ENCODE measurements around the gene GPC6.
"Not testable (repeated sequence)": the region's sequence is repeated elsewhere in the genome, so short reads cannot be mapped to it uniquely, and the experiment has no call there.

GPC6 gene

GRCh38 chr13:93454676-93455235 lies 228.1 kb downstream of the GPC6 start:
- CTCF ChIA-PET: interaction anchor here (0.6 kb wide), 1 partner anchor 22 kb away, joined by 4 read pairs; no protein-coding TSS in a partner anchor
- H3K9me3 ChIP-seq (ENCODE audit: control insufficient read depth, insufficient read depth, low read depth, low read length); H3K4me1 ChIP-seq (ENCODE audit: control insufficient read depth, insufficient read depth, low read length); H3K27ac ChIP-seq (ENCODE audit: extremely low read depth, low read depth, low read length); H3K36me3 ChIP-seq (ENCODE audit: control insufficient read depth in 2 of 2, insufficient read depth in 1 of 2, low read length in 2 of 2): not testable (repeated sequence)
- POLR2A ChIA-PET: interaction anchor here (0.6 kb wide), 1 partner anchor 136 kb away, joined by 5 read pairs; no protein-coding TSS in a partner anchor
- TF ChIP-seq ZBTB26 (tag by site-specific recombination; optimal IDR thresholded peaks at IDR 0.05): peak; percentile 15
- 0 out of 2 replicates have a peak, but pooled peaks have one; percentile 1 for TF ChIP-seq ZBTB8A (tag by site-specific recombination; IDR thresholded peaks at IDR 0.05)
- peak overlapping the region; percentile 21; the same call in 1 of the 2 replicates for H3K4me3 ChIP-seq (ENCODE audit: low read depth, low read length)

GRCh38 chr13:93455861-93456260 lies 229.3 kb downstream of the GPC6 start:
- POLR2A ChIA-PET: no interaction called here
- no peak overlapping the region for H3K27ac ChIP-seq (ENCODE audit: extremely low read depth, low read depth, low read length)
- CTCF ChIA-PET: no interaction called here

GRCh38 chr13:93460005-93460404 lies 233.4 kb downstream of the GPC6 start:
- ChIA-PET CTCF (no interaction called here), POLR2A (no interaction called here)
- TF ChIP-seq ZBTB17 (tag by site-specific recombination; IDR thresholded peaks at IDR 0.05): no peak
- Histone ChIP-seq H3K4me1 (ENCODE audit: control insufficient read depth, insufficient read depth, low read length) (no peaks in the 10 kb centered on the region), H3K4me3 (ENCODE audit: low read depth, low read length) (no peak overlapping the region), H3K9me3 (ENCODE audit: control insufficient read depth, insufficient read depth, low read depth, low read length) (no peaks in the 10 kb centered on the region), H3K27ac (ENCODE audit: extremely low read depth, low read depth, low read length) (no peak overlapping the region), H3K36me3 (ENCODE audit: control insufficient read depth in 2 of 2, insufficient read depth in 1 of 2, low read length in 2 of 2) (no peaks in the 10 kb centered on the region)

More at GRCh38 chr13:93455861-93456260, 229.3 kb downstream of the GPC6 start:
- no peak overlapping the region for H3K4me3 ChIP-seq (ENCODE audit: low read depth, low read length)
- no peaks in the 10 kb centered on the region for H3K9me3 ChIP-seq (ENCODE audit: control insufficient read depth, insufficient read depth, low read depth, low read length)
- TF ChIP-seq KLF17 (tag by site-specific recombination; IDR thresholded peaks at IDR 0.05) (no peak), ZNF660 (tag by site-specific recombination; IDR thresholded peaks at IDR 0.05) (no peak), BCL11B (tag by site-specific recombination; IDR thresholded peaks at IDR 0.05; ENCODE audit: low read depth) (no peak), ZNF510 (tag by site-specific recombination; IDR thresholded peaks at IDR 0.05; ENCODE audit: insufficient replicate concordance) (no peak), ZNF266 (tag by site-specific recombination; IDR thresholded peaks at IDR 0.05; ENCODE audit: low read depth) (no peak), SETDB1 (IDR thresholded peaks at IDR 0.05; ENCODE audit: insufficient read length, low read length) (no peak), ZNF19 (tag by site-specific recombination; IDR thresholded peaks at IDR 0.05; ENCODE audit: low read depth) (no peak), ZNF701 (tag by site-specific recombination; IDR thresholded peaks at IDR 0.05) (no peak), ZXDB (tag by site-specific recombination; IDR thresholded peaks at IDR 0.05) (no peak), ZNF513 (tag by site-specific recombination; IDR thresholded peaks at IDR 0.05) (no peak), TCF7L2 (IDR thresholded peaks at IDR 0.05; ENCODE audit: borderline replicate concordance, low read depth, low read length) (no peak), ZNF202 (tag by site-specific recombination; IDR thresholded peaks at IDR 0.05; ENCODE audit: borderline replicate concordance) (no peak), ZNF221 (tag by site-specific recombination; IDR thresholded peaks at IDR 0.05; ENCODE audit: borderline replicate concordance) (no peak), ZNF2 (tag by site-specific recombination; IDR thresholded peaks at IDR 0.05) (no peak), ZNF501 (tag by site-specific recombination; IDR thresholded peaks at IDR 0.05) (no peak)
- H3K4me1 ChIP-seq (ENCODE audit: control insufficient read depth, insufficient read depth, low read length): no peaks in the 10 kb centered on the region
- no peaks in the 10 kb centered on the region for H3K36me3 ChIP-seq (ENCODE audit: control insufficient read depth in 2 of 2, insufficient read depth in 1 of 2, low read length in 2 of 2)
